Hepatocyte (in vitro differentiated cells): ENCODE measurements around the gene CCNO. TPM values are rescaled to one million over a fixed set of nuclear protein-coding genes. Genes with fewer than 3 reads are reported as not detected.

Experiments used
- DNase-seq: peaks from one replicate; pipeline ENCODE4 v3.0.0-alpha.2; 2016; ENCODE audit warnings: low spot score
- H2AFZ ChIP-seq: fragments of 200-600 bp; sonication (generic); 2 replicates; pipeline ENCODE4 v1.6.0; 2016; ENCODE audit warnings: antibody characterized with exemption, mild to moderate bottlenecking
- H3K27ac ChIP-seq: fragments of 200-600 bp; sonication (generic); 2 replicates; pipeline ENCODE4 v1.5.1; 2016; ENCODE audit warnings: mild to moderate bottlenecking
- H3K27me3 ChIP-seq: fragments of 200-600 bp; sonication (generic); 2 replicates; pipeline ENCODE4 v1.6.1; 2016
- H3K36me3 ChIP-seq: fragments of 200-600 bp; sonication (generic); replicated peaks from 2 replicates; pipeline ENCODE4 v1.5.1; 2016; ENCODE audit warnings: low read depth; ENCODE audit not compliant: insufficient read depth
- H3K4me1 ChIP-seq: fragments of 200-600 bp; sonication (generic); 2 replicates; pipeline ENCODE4 v1.5.1; 2016; ENCODE audit warnings: mild to moderate bottlenecking, moderate library complexity; ENCODE audit not compliant: insufficient read depth
- H3K4me2 ChIP-seq: fragments of 200-600 bp; sonication (generic); 2 replicates; pipeline ENCODE4 v1.6.0; 2016
- H3K4me3 ChIP-seq: fragments of 200-600 bp; sonication (generic); 2 replicates; pipeline ENCODE4 v1.5.1; 2016; ENCODE audit warnings: mild to moderate bottlenecking
- H3K79me2 ChIP-seq: fragments of 200-600 bp; sonication (generic); 2 replicates; pipeline ENCODE4 v1.6.0; 2017; ENCODE audit warnings: mild to moderate bottlenecking
- H3K9me2 ChIP-seq: fragments of 200-600 bp; sonication (generic); replicated peaks from 2 replicates; pipeline ENCODE4 v1.6.0; 2017; ENCODE audit warnings: mild to moderate bottlenecking; ENCODE audit not compliant: insufficient read depth
- H3K9me3 ChIP-seq: fragments of 200-600 bp; sonication (generic); 2 replicates; pipeline ENCODE4 v1.5.1; 2016; ENCODE audit warnings: low read depth, mild to moderate bottlenecking
- H4K20me1 ChIP-seq: fragments of 200-600 bp; sonication (generic); 2 replicates; pipeline ENCODE4 v1.6.0; 2016; ENCODE audit warnings: mild to moderate bottlenecking; ENCODE audit not compliant: insufficient read depth, poor library complexity, severe bottlenecking
- CTCF ChIP-seq: fragments of 200-600 bp; sonication (generic); IDR thresholded peaks from 2 replicates; pipeline ENCODE4 v1.5.1; 2016; ENCODE audit warnings: antibody characterized with exemption, mild to moderate bottlenecking; ENCODE audit not compliant: poor library complexity
- EZH2 ChIP-seq: fragments of 200-600 bp; sonication (generic); IDR thresholded peaks from 2 replicates; pipeline ENCODE4 v1.6.1; 2016; ENCODE audit warnings: antibody characterized with exemption, mild to moderate bottlenecking, borderline replicate concordance
- EZH2phosphoT487 ChIP-seq: fragments of 200-600 bp; sonication (generic); IDR thresholded peaks from one replicate; pipeline ENCODE4 v1.6.1; 2018; ENCODE audit warnings: antibody characterized with exemption, mild to moderate bottlenecking, low read depth, moderate library complexity; ENCODE audit not compliant: unreplicated experiment, severe bottlenecking
- WGBS: methylation state at CpG from one replicate; pipeline ENCODE4 v1.1.6; 2016; ENCODE audit warnings: low lambda C conversion rate; ENCODE audit errors: missing lambda C conversion rate; 5-methylcytosine and 5-hydroxymethylcytosine counted together
- polyA plus RNA-seq: library from polyadenylated mRNA; unstranded; fragments of >200 nt; fragmentation: Nextera tagmentation; extraction: Ambion mirVana; gene quantifications from 2 replicates; pipeline ENCODE4 v1.2.1, GENCODE V29; 2016
- total RNA-seq: library from RNA; depleted of rRNA; stranded (reverse); fragments of >200 nt; gene quantifications from 2 replicates; pipeline ENCODE4 v1.2.3, GENCODE V29; 2014

CCNO gene
- total and polyA plus RNA-seq, 2 experiments from 2014 or later, result 0.13 to 0.97 TPM

GRCh38 chr5:55225346-55225745 is 8.1 kb downstream of the CCNO start:
- Histone ChIP-seq H3K79me2 (no peaks in the 10 kb centered on the region), H4K20me1 (no peaks in the 10 kb centered on the region), H3K4me3 (no peak overlapping the region), H3K27ac (no peak overlapping the region), H2AFZ (no peak overlapping the region), H3K9me3 (no peaks in the 10 kb centered on the region), H3K27me3 (peaks cover 99% of the 10 kb centered on the region), H3K36me3 (no peaks in the 10 kb centered on the region), H3K4me2 (no peak overlapping the region), H3K9me2 (no peaks in the 10 kb centered on the region), H3K4me1 (peaks cover 28% of the 10 kb centered on the region)
- no peak for TF ChIP-seq CTCF
- no peak for TF ChIP-seq EZH2phosphoT487
- TF ChIP-seq EZH2, result no peak
- DNase-seq, result no peak

GRCh38 chr5:55223812-55224240 is 9.6 kb downstream of the CCNO start:
- Histone ChIP-seq H3K27ac (no peak overlapping the region), H3K9me2 (no peaks in the 10 kb centered on the region), H3K4me3 (no peak overlapping the region), H3K36me3 (no peaks in the 10 kb centered on the region), H3K79me2 (no peaks in the 10 kb centered on the region), H3K4me1 (peaks cover 30% of the 10 kb centered on the region), H3K9me3 (no peaks in the 10 kb centered on the region), H4K20me1 (no peaks in the 10 kb centered on the region), H3K27me3 (peaks cover 97% of the 10 kb centered on the region), H3K4me2 (peak overlapping the region; percentile 72), H2AFZ (peak overlapping the region; percentile 63)
- no peak for TF ChIP-seq EZH2phosphoT487
- TF ChIP-seq EZH2, result no peak
- no peak for TF ChIP-seq CTCF
- DNase-seq, result no peak
- 50% methylated on average over 7 of the region's 7 CpGs for WGBS

GRCh38 chr5:55222985-55223811 is 10.2 kb downstream of the CCNO start:
- peak overlapping the region; percentile 63 for H2AFZ ChIP-seq
- peaks cover 30% of the 10 kb centered on the region for H3K4me1 ChIP-seq
- H3K27me3 ChIP-seq, result peaks cover 93% of the 10 kb centered on the region
- H3K9me2 ChIP-seq, result no peaks in the 10 kb centered on the region
- DNase-seq, result peak; percentile 28
- 5% methylated on average over 58 of the region's 61 CpGs for WGBS
- no peak overlapping the region for H3K4me3 ChIP-seq
- TF ChIP-seq CTCF (no peak), EZH2phosphoT487 (peak; percentile 37), EZH2 (peak; percentile 99)
- H3K27ac ChIP-seq, result no peak overlapping the region
- no peaks in the 10 kb centered on the region for H3K79me2 ChIP-seq
- no peaks in the 10 kb centered on the region for H4K20me1 ChIP-seq
- no peaks in the 10 kb centered on the region for H3K36me3 ChIP-seq
- no peaks in the 10 kb centered on the region for H3K9me3 ChIP-seq
- H3K4me2 ChIP-seq, result peak overlapping the region; percentile 72
